GM19240 (cell line): Measurements from ENCODE around the gene SDSL.

Experiments
- DNase-seq: peaks from one replicate; pipeline ENCODE4 v3.0.0; 2011; ENCODE audit warnings: low spot score; ENCODE audit not compliant: insufficient read length

SDSL gene

GRCh38 chr12:113448873-113449272, 26.7 kb downstream of the SDSL start:
- DNase-seq = no peak

GRCh38 chr12:113449299-113449698, 27.1 kb downstream of the SDSL start:
- no peak for DNase-seq

- no peak for DNase-seq
Measured at GRCh38 chr12:113449839-113450238, 27.7 kb downstream of the SDSL start.

GRCh38 chr12:113452458-113452857, 30.3 kb downstream of the SDSL start:
- no peak for DNase-seq

GRCh38 chr12:113453330-113453729, 31.1 kb downstream of the SDSL start:
- DNase-seq = no peak

- DNase-seq = no peak
Measured at GRCh38 chr12:113456199-113456598, 34.0 kb downstream of the SDSL start.

- no peak for DNase-seq
Measured at GRCh38 chr12:113456761-113457160, 34.6 kb downstream of the SDSL start.

GRCh38 chr12:113457185-113457584, 35.0 kb downstream of the SDSL start:
- DNase-seq = no peak

GRCh38 chr12:113457710-113458109, 35.5 kb downstream of the SDSL start:
- DNase-seq = no peak

GRCh38 chr12:113459981-113460380, 37.8 kb downstream of the SDSL start:
- no peak for DNase-seq

- no peak for DNase-seq
Measured at GRCh38 chr12:113461666-113462065, 39.5 kb downstream of the SDSL start.

- peak; percentile 34 for DNase-seq
Measured at GRCh38 chr12:113462117-113462774, 40.1 kb downstream of the SDSL start.

- no peak for DNase-seq
Measured at GRCh38 chr12:113462998-113463745, 41.0 kb downstream of the SDSL start.

GRCh38 chr12:113463746-113464451, 41.7 kb downstream of the SDSL start:
- no peak for DNase-seq

- no peak for DNase-seq
Measured at GRCh38 chr12:113464452-113464775, 42.2 kb downstream of the SDSL start.

- DNase-seq = no peak
Measured at GRCh38 chr12:113464852-113465719, 42.9 kb downstream of the SDSL start.

GRCh38 chr12:113465808-113466453, 43.8 kb downstream of the SDSL start:
- DNase-seq = no peak

GRCh38 chr12:113466454-113467141, 44.4 kb downstream of the SDSL start:
- no peak for DNase-seq

GRCh38 chr12:113467142-113467501, 44.9 kb downstream of the SDSL start:
- no peak for DNase-seq

- DNase-seq = no peak
Measured at GRCh38 chr12:113467502-113468364, 45.6 kb downstream of the SDSL start.
